Activated effector memory CD4-positive, alpha-beta T cell treated with Interleukin-2 at 50 U/mL for 16 hours (primary cell): ENCODE measurements around the gene LONP1.

Source experiments
- DNase-seq: peaks from one replicate; pipeline ENCODE4 v3.0.0-alpha.2; 2020

The LONP1 gene

GRCh38 chr19:5677580-5677979 is 42.4 kb downstream of the LONP1 start:
- DNase-seq: no peak

GRCh38 chr19:5677136-5677535 is 42.8 kb downstream of the LONP1 start:
- DNase-seq: no peak

GRCh38 chr19:5676772-5677105 is 43.2 kb downstream of the LONP1 start:
- no peak for DNase-seq

DNA sequence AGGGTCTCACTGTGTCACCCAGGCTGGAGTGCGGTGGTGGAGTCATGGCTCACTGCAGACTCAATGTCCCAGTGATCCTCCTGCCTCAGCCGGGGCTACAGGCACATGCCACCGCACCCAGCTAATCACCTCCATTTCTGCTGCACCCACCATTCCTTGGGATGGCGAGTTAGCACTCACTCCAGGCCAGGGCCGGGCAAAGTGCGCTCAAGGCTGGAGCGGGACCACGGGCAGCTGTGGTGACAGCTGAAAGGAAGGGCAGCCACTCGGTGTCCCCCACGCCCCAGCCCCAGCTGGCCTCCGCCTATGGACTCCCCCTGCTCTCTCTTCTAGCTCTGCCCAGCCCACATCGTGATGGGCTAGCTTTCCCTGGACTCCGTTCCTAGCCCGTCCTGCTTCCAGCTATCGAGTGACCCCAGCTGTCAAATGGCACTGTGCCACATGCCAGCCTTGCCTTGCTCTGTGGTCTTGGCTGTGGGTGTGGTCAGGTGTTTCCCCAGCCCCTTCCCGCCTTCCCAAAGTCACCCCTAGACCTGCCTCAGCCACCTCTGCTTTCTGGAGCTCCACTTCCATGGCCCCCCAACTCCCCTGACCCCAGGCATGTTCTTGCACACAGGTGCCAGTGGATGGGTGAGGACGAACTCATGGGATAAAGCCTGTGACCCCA is 43.7 kb downstream of the LONP1 start:
- no peak for DNase-seq

DNA sequence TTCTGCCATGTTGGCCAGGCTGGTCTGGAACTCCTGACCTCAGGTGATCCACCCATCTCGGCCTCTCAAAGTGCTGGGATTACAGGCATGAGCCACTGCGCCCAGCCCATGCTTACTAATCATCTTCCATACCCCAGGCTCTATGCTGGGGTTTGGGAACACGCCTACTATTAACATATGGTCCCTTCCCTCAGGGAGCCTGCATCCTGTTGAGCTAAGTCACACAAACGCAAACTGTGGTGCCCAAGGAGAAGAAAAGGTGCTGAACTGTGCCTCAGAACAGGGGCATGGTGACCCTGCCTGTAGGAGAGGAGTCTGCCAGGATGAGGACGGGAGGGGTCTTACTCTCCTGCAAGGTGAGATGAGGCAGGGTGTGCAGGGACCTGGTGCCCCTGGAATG is 45.2 kb downstream of the LONP1 start:
- no peak for DNase-seq

- no peak for DNase-seq
Observed at GRCh38 chr19:5673752-5674151, 46.2 kb downstream of the LONP1 start.

GRCh38 chr19:5672708-5673459 is 47.1 kb downstream of the LONP1 start:
- no peak for DNase-seq

DNA sequence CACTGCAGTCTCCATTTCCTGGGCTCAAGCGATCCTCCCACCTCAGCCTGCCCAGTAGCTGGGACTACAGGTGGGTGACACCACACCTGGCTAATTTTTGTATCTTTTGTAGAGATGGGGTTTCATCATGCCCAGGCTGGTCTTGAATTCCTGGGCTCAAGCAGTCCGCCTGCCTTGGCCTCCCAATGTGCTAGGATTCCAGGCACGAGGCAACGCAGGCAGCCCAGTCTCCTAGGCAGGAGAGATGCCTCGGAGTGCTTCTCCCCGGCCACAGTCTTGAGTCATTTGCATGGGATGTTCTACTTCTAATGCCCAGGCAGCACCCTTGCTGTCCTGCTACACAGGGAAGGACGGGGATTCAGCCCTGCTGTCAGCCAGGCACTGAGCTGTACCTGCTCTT is 48.3 kb downstream of the LONP1 start:
- no peak for DNase-seq

GRCh38 chr19:5669212-5669611 is 50.7 kb downstream of the LONP1 start:
- DNase-seq: no peak

GRCh38 chr19:5667751-5668271 is 52.1 kb downstream of the LONP1 start:
- no peak for DNase-seq

- no peak for DNase-seq
Observed at GRCh38 chr19:5666921-5667610, 52.9 kb downstream of the LONP1 start.

- no peak for DNase-seq
Observed at GRCh38 chr19:5665781-5666513, 54.0 kb downstream of the LONP1 start.

- DNase-seq: no peak
Observed at GRCh38 chr19:5664515-5664914, 55.4 kb downstream of the LONP1 start.

GRCh38 chr19:5663904-5664303 is 56.0 kb downstream of the LONP1 start:
- no peak for DNase-seq

GRCh38 chr19:5661483-5661882 is 58.5 kb downstream of the LONP1 start:
- no peak for DNase-seq

- no peak for DNase-seq
Observed at GRCh38 chr19:5655412-5655811, 64.5 kb downstream of the LONP1 start.

- DNase-seq: no peak
Observed at GRCh38 chr19:5654931-5655330, 65.0 kb downstream of the LONP1 start.

GRCh38 chr19:5652261-5652660 is 67.7 kb downstream of the LONP1 start:
- DNase-seq: no peak

DNA sequence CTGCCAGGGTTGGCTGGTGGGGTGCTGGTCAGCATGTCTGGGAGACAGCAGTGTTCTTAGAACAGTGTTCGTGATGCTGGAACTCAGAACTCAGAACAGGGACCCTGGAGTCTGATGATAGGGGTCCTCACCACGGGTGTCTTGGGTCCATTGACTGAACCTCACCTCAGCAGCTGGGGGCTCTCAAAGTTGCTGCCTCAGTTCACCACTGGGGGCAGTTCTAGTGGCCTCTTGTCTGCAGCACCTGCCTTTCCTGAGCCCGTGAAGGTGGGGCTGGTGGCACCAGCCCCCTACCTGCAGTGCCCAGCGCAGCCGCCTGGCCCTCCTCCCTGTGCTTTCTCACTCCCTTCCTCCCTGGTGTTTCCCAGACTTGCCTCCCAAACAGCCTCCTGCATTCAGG is 68.6 kb downstream of the LONP1 start:
- DNase-seq: no peak

GRCh38 chr19:5648464-5648863 is 71.5 kb downstream of the LONP1 start:
- no peak for DNase-seq

DNA sequence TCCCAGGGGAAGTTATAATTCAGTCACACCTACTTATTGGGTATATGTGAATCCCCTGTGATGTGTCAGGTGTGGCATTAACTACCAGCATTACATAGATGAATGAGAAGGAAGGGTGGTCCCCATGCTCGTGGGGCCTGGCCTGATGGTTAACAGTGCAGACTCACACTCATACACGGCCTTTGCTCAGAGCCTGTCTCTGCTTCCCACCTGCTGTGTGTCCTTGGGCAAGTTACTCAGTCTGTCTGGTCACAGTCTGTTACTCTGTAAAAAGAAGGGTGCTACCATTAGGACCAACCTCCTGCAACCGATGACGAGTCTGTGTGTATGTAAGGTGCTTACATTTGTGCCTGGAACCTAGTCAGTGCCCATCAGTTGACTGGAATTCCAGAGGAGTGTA is 73.2 kb downstream of the LONP1 start:
- no peak for DNase-seq

DNA sequence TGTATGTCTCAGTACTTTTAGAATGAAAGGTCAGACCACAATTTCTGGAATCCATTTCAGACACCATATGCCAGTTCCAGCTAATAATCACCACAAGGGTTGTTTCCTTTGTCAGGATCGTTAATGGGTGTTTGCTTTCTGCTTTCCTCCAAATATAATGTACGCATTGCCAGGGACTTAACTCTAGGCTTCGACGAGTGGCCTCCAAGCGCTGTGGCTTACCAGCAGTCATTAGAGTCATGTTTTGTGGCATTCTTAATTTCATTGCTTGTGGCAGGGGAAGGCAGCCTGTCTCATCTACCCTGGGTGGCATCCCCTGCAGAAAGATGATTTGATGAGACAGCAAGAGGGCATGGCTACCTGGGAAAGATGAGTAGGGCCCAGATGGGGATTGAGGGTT is 74.5 kb downstream of the LONP1 start:
- no peak for DNase-seq

GRCh38 chr19:5644037-5644436 is 75.9 kb downstream of the LONP1 start:
- DNase-seq: no peak
